ENCODE measurements around the gene MRPL43. TPM values are rescaled to one million over a fixed set of nuclear protein-coding genes. Genes with fewer than 3 reads are reported as not detected.
A peak's percentile ranks its signal among the peaks of the same experiment; 100 is the strongest.
"Not testable (repeated sequence)": the region's sequence is repeated elsewhere in the genome, so short reads cannot be mapped to it uniquely, and the experiment has no call there.

The MRPL43 gene
- total RNA-seq: 84.8 TPM

GRCh38 chr10:100986952-100987684 lies at the start of gene MRPL43, which contains the start of gene TWNK:
Gene MRPL43, minus strand, starts transcription at chr10:100987497. Its CDS starts 54 bp downstream, at chr10:100987443.
Gene TWNK, plus strand, starts transcription at chr10:100987543. Its CDS starts 668 bp downstream, at chr10:100988211.
- intact Hi-C loops (cut with DNase I): no loop called here
- peak; percentile 93 for DNase-seq (ENCODE audit: low spot score)
- peak; percentile 94 for ATAC-seq

- no peak for DNase-seq (ENCODE audit: low spot score)
- intact Hi-C loops (cut with DNase I): no loop called here
- no peak for ATAC-seq
These were observed 49.4 kb upstream of the MRPL43 start for GRCh38 chr10:101036726-101037125.

GRCh38 chr10:101035916-101036702 lies 48.8 kb upstream of the MRPL43 start:
- intact Hi-C loops (cut with DNase I): no loop called here
- DNase-seq (ENCODE audit: low spot score) (no peak), ATAC-seq (no peak)

GRCh38 chr10:101035314-101035713 lies 48.0 kb upstream of the MRPL43 start:
- ATAC-seq (no peak), DNase-seq (ENCODE audit: low spot score) (no peak)
- intact Hi-C loops (cut with DNase I): no loop called here

DNA sequence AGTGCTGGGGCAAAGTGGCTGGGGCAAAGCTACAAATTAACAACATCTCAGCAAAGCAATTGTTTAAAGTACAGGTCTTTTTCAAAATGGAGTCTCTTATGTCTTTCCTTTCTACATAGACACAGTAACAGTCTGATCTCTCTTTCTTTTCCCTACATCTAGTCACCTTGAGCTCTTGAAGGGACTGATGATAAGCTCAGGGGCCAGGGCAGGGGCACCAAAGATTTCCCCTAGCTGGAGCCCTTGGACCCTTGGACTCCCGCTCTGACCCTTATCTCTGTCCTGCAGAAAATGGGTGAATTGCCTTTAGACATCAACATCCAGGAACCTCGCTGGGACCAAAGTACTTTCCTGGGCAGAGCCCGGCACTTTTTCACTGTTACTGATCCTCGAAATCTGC lies 47.1 kb upstream of the MRPL43 start:
- intact Hi-C loops (cut with DNase I): not testable (repeated sequence)

DNA sequence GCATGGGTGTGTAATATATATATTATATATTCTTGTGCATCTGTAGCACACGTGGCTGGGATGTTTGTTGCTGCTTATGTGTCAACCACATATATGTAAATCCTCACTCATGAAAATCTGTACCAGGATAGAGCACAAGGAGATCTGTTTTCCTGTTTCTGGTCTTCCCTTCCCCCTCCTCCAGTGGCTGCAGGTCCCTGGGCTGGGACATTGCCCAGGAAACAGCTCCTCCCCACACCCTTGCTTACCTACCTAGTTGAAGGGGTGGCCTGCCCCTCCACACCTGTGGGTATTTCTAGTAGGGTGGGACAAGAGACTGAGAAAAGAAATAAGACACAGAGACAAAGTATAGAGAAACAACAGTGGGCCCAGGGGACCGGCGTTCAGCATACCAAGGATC lies 46.0 kb upstream of the MRPL43 start:
- no peak for ATAC-seq
- intact Hi-C loops (cut with DNase I): no loop called here
- DNase-seq (ENCODE audit: low spot score): no peak

More for the DNA sequence above, 47.1 kb upstream of the MRPL43 start:
- ATAC-seq; DNase-seq (ENCODE audit: low spot score): not testable (repeated sequence)

GRCh38 chr10:101032637-101033224 lies 45.4 kb upstream of the MRPL43 start:
- ATAC-seq: peak; percentile 27
- DNase-seq (ENCODE audit: low spot score): no peak
- intact Hi-C loops (cut with DNase I): no loop called here

DNA sequence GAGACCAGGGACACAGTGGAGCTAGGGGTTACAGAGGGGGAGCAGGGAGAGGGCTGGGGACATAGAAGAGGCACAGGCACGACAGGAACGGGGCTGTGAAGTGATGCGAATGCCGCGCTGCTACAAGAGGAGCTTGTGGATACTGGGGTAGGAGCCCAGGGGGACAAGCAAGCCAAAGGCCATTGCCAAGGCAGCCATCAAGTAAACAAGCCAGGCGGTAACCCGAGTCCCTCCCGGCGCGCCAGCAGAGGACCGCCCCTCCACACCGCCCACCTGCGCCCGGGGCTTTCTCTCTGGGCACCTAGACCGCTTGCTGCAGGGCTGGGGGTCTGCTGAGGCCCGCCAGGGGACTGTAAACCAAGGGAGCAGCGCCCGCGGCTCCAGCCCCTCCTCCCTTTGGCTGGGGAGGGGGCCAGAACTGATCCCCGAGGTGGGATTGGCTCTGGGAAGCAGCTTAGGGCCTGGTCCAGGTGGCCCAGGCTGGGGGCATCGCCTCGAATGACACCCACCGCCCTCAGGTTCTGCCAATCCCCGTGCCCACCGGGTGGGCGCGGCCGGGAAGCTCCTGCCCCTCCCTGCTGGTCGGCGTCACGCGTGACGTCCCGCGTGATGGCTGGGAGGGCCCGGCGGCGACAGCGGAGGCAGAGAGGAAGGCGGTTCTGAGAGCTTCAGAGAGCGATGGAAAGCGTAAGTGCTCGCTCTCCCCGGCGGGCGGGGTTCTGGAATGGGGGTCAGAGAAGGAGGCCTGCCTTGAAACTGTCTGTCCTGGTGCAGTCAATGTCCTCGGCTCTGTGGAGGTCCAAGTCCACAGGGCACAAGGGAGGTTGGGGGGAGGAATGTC lies 44.7 kb upstream of the MRPL43 start:
- DNase-seq (ENCODE audit: low spot score) (peak; percentile 91), ATAC-seq (peak; percentile 86)
- intact Hi-C loops (cut with DNase I): no loop called here

- ATAC-seq: peak; percentile 93
- DNase-seq (ENCODE audit: low spot score): peak; percentile 99
- intact Hi-C loops (cut with DNase I): no loop called here
These were observed 44.0 kb upstream of the MRPL43 start, which contains the start of the genes PDZD7 and SFXN3 for GRCh38 chr10:101031128-101031795. Gene PDZD7, minus strand, starts transcription at chr10:101031129. Its CDS starts 910 bp downstream, at chr10:101030219. Gene SFXN3, plus strand, starts transcription at chr10:101031234. Its CDS starts 3,461 bp downstream, at chr10:101034695.

GRCh38 chr10:101030496-101031127 lies 43.3 kb upstream of the MRPL43 start:
- intact Hi-C loops (cut with DNase I): no loop called here
- DNase-seq (ENCODE audit: low spot score) (no peak), ATAC-seq (no peak)

- intact Hi-C loops (cut with DNase I): no loop called here
- no peak for ATAC-seq
- DNase-seq (ENCODE audit: low spot score): no peak
These were observed 42.4 kb upstream of the MRPL43 start for GRCh38 chr10:101029520-101030295.

DNA sequence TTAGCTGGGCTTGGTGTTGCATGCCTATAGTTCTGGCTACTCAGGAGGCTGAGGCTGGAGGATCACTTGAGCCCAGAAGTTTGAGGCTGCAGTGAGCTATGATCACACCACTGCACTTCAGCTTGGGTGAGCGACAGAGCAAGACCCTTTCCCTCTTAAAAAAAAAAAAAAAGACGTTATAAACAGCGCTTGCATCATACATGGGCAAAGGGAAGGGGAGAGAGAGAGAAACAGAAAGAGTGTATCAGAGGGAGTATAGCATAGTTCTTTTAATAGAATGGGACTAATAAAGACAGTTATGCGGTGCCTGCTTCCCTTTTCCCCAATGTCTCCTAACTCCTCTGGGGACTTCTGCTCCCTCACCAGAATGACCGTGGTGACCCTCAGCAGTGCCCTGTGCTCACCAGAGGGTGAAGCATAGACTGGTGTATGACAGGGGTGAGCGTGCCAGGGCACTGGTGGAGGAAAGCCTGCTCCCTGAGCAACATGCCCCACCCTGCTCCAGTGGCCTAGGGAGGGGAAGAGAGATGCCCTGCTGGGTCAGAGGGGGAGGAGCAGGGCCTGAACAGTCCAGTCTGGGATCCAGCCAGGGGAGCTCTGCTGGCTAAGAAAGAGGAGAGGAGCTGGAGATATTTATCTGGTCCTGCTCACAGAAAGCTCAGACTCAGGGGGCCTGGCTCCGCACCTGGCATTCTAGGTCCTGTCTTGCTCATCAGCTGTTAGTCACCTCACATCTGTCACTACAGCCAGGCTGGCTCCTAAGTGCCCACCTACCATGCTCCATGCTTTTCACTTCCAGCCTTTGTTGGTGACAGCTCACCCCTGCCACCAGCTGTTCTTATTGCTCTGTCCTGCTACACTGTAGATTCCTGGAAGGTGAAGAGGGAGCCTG lies 41.4 kb upstream of the MRPL43 start:
- no peak for DNase-seq (ENCODE audit: low spot score)
- ATAC-seq: no peak
- intact Hi-C loops (cut with DNase I): no loop called here

GRCh38 chr10:101027106-101027720 lies 39.9 kb upstream of the MRPL43 start:
- DNase-seq (ENCODE audit: low spot score) (no peak), ATAC-seq (no peak)
- intact Hi-C loops (cut with DNase I): no loop called here

DNA sequence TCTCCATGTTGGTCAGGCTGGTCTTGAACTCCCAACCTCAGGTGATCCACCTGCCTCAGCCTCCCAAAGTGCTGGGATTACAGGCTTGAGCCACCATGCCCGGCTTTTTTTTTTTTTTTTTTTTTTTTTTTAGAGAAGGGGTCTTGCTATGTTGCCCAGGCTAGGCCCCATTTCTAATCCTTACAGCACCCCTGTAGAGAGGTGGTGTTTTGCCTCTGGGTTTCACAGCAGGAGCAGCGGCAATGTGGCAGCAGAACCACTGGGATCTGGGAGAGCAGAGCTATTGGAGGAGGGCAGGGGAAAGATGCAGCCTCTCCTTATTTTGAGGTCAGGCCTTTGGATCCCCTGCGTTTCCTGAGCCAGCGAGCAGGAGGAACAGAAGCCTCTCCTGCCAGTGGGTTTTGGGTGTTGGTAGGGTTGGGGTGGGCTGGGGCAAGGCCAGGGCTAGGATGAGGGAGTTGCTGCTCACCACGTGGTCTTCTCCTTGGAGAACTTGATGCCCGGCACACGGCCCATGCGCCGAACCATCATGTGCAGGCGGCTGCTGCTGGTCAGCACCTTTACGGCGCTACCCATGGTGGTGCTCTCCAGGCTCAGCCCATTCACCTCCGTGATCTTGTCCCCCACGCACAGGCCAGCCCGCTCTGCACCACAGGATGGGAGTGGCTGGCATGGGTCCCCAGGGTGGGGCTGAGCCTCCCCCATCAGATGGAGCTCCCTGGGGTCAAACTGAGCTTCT lies 35.8 kb upstream of the MRPL43 start:
- intact Hi-C loops (cut with DNase I): no loop called here
- ATAC-seq (no peak), DNase-seq (ENCODE audit: low spot score) (no peak)

GRCh38 chr10:101021692-101022251 lies 34.5 kb upstream of the MRPL43 start:
- DNase-seq (ENCODE audit: low spot score): no peak
- intact Hi-C loops (cut with DNase I): no loop called here
- ATAC-seq: no peak

All from sciatic nerve (tissue), 2 donors.